Limb (tissue), 2 donors: Measurements from ENCODE around the gene POTEE.
"Not testable (repeated sequence)": the region's sequence is repeated elsewhere in the genome, so short reads cannot be mapped to it uniquely, and the experiment has no call there.

Source experiments
- DNase-seq, 2 donors: peaks; one replicate each; pipeline ENCODE4 v3.0.0-alpha.2; 2016; ENCODE audit errors: extremely low spot score in 2 of 2

Gene POTEE

DNA sequence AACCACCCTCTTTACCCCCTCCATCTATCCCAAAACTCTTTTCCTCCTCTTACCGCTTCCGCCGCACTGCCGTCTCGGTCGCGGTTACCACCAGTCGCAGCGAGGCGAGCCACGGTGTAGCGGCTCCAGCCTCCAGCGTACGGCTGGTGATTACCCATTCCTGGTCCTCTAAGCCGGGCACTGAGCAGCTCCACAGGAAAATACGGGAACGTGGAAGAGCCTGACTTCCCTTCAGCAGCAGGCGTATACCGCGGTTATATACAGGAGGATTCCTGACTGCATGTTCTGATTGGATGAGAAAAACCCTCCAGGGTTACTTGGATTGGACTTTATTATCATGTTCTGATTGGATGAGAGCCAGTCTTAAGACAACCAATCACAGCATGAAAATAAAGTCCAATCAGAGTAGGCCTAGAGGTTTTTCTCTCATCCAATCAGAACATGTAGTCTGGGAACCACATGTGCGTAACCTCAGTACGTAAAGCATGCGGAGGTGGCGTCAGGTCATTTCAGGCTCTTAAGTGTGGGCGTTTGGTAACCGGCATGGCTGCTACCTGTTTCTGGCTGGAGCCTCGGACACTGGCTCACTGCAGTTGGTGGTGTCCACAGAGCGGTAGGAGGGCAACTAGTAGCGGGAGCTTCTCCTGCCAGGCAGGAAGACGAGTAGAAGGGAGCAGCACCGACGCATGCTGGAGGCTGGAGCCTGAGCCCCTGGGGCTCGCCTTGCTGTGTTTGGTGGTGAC, at the start of gene POTEE:
POTEE (plus strand) TSS at position 507 of the 743 bp plus-strand sequence. CDS start 8,867 bp downstream, outside the sequence.
- not testable (repeated sequence) for DNase-seq

DNA sequence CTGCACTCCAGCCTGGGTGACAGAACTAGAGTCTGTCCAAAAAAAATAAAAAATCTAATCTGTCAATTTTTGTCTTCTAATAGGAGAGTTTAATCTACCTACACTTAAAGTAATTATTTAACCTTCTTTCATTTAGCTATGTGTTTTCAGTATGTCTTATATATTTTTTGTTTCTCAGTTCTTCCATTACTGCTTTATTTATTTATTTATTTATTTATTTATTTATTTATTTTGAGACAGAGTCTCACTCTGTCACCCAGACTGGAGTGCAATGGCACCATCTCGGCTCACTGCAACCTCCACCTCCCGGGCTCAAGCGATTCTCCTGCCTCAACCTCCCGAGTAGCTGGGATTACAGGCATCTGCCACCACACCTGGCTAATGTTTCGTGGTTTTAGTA, 43.8 kb upstream of the POTEE start:
- DNase-seq, result not testable (repeated sequence)

DNA sequence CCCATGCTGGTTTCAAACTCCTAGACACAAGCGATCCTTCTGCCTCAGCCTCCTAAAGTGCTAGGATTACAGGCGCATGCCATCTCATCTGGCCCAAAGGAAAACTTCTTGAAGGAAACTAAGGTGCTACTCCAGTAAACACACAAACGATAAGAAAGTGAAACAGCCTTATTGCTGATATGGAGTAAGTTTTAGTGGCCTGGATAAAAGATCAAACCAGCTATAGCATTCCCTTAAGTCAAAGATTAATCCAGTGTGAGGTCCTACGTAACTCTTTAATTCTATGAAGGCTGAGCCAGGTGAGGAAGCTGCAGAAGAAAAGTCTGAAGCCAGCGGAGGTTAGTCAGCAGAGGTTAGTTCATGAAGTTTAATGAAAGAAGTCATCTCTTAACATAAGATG, 40.8 kb upstream of the POTEE start:
- DNase-seq, result no peak

DNA sequence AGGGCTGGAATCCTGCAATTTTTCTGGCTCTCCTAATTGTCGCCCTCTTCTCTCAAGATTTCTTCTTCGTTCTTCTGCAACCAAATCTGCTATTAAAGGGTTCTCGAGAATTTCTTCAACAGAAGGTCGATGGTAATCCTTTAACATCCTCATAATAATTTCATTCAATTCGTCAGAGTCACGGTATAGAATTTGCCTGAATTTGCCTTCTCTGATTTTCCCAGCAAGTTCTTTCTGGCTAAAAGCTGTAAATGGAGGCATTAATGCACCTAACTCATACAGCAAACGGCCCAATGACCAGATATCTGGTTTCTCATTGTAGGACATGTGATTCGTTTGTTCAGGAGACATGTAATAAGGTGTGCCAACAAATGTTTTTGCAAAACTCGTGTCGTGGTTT, 31.3 kb upstream of the POTEE start:
- DNase-seq, result not testable (repeated sequence)

DNA sequence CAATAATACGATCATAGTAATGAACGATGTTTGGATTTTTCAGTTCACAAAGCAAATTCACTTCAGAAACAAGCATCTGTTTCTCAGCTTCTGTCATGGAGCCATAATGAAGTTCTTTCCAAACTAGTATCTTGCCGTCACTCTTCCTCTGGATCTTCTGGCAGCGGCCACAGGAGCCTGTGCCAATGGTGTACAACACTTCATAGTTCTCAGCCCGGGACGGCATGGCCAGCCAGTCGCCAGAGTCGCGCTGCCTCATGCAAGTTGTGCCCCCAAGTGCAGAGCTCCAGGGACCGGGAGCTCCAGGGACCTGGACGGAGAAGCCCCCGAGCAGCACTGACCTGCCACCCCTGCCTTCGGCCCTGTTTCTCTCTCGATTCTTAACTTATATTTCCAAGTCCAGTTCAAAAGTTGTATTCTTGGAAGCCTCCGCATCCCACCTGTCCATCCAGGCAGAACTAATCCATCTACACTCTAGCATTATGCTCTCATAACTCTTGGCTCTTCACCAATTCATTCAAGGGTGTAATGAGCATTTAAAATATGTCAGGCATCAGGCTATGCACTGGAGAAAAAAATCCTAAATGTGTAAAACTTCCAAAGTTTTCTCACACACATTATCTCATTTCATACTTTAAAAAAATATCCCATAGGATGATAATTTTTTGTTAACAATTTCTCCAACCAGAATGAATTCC, 30.5 kb upstream of the POTEE start:
- not testable (repeated sequence) for DNase-seq

DNA sequence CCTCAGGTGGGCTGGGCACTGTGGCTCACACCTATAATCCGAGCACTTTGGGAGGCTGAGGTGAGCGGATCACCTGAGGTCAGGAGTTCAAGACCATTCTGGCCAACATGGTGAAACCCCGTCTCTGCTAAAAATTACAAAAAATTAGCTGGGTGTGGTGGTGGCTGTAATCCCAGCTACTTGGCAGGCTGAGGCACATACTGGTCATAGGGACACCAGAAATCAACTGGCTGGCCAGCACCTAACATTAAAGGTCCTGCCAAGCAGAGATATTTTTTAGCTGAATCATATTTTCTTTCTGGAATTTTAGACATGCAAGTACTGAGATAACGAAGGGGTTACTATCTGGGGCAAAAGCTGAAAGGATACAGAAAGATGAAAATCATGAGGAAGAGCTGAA, 27.9 kb upstream of the POTEE start:
- DNase-seq, result not testable (repeated sequence)

DNA sequence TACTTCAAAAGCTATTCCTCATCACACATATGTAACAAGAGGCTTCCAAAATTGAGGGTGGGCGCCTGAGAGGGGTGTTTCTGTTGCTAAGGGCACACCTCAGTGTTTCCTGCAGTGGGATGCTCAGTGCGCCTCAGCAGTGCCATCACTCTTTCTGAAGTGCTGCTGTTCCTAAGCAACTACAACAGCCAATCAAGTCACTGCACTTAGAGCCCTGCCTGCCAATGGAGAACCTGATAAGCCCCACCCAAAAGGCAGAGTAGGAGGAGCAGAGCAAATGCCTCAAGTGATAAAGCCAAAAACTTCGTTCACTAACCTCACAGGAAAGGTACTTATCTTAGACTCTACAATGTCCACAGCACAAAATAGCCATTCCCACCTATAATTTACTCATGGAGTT, 15.9 kb upstream of the POTEE start:
- DNase-seq, result not testable (repeated sequence)

DNA sequence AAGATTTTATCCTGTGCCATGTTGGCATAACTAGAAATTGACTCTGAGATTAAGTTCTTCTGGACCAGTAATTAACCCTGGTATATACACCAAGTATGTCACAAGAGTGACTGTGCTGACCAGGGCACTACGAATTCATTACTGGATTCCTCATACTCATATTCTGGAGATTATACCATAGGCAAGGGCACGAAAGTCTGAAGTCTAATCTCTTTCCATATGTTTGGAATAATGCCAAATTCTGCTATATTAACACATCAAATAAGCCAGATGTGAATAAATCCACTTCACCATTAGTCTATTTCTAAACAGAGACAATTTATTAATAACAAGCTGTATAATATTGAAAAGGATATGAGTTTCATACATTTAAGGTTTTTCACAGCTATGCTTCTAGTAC, 13.2 kb upstream of the POTEE start:
- DNase-seq, result not testable (repeated sequence)

DNA sequence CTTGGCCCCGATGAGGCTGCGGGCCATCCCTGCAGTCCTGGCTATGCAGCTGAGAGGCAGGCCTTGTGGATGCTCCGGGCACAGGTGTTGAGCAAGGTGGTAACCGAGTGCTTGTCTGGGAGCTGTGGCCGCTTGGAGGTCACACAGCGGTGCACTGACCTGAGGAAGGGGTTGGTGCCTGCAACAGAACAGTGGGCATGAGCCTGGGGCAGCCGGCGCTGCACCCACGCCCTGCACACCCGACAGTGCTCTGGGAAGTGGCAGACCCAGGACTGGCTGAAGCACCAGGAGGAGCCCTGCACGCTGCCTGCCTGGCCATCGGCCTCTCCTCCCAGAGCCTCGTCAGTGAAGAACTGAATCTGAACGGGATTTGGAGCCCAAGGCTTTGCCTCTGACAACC, 8.2 kb upstream of the POTEE start:
- no peak for DNase-seq

DNA sequence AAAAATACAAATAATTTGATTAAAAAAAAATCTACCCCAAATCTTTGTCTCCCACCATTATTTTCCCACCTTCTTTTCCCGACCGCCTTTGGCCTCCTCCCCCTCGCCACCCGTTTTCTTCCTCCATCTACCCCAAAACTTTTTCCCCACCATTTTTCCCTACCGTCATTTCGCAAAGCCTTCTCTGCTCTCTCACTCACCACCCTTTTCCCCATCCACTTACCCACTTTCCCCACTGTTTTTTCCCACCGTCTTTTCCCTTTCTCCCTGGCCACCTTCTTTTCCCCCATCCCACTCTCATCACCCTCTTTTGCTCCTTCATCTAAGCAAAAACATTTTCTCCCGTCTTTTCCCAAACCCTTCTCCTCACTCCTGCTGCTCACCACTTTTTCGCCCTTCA, 1.5 kb upstream of the POTEE start:
- not testable (repeated sequence) for DNase-seq

DNA sequence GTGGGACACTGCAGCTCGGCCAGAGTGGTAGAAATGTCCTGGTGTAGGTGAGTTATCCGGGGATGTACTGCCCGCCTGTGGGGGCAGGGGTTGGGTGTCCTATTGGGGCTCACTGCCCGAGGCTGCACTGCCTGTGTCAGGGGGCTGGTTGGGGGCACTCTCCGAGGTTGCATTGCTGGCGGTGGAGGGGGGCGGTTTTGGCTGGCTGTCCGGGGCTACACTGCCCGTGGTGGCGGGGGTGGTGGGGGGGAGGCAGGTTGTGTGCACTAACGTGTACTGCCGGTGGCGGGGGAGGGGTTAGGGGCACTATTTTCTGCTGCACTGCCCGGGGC, 403 bp downstream of the POTEE start:
- DNase-seq, result not testable (repeated sequence)

DNA sequence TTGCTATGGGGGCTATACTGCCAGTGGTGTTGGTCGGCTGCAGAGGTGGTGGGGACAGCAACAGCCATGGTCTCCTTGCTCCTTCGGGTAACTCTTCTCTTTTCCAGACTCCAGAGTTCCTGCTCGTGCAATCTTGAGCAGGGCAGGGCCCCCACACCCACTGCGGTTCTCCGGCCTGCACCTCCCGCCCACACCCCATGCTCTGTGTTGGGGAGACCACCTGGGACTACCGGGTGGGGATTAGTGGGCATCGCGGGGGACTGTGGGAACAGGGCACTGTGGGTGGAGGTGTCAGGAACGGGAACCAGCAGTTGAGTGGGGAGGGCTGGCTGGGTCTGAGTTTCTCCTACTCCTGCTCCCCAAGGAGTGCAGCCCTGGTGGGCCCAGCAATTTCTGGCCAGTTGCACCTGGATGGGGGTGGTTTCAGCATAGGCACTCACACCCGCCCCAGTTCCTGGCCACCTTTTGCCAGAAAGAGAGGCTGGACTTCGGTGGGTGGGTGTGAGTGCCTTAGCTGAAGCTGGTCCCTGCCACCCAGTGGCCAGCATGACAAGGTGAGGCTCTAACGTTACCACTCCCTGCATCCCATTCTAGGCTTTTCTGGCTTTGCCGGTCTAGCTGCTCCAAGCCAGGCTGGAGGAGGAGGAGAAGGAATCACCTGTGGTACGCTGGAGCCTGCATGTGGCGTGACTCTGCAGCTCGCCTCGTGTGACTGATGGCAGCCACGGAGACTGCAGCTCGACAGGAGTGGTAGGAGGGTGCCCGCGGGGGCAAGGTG, 1.3 kb downstream of the POTEE start:
- DNase-seq, result not testable (repeated sequence)

DNA sequence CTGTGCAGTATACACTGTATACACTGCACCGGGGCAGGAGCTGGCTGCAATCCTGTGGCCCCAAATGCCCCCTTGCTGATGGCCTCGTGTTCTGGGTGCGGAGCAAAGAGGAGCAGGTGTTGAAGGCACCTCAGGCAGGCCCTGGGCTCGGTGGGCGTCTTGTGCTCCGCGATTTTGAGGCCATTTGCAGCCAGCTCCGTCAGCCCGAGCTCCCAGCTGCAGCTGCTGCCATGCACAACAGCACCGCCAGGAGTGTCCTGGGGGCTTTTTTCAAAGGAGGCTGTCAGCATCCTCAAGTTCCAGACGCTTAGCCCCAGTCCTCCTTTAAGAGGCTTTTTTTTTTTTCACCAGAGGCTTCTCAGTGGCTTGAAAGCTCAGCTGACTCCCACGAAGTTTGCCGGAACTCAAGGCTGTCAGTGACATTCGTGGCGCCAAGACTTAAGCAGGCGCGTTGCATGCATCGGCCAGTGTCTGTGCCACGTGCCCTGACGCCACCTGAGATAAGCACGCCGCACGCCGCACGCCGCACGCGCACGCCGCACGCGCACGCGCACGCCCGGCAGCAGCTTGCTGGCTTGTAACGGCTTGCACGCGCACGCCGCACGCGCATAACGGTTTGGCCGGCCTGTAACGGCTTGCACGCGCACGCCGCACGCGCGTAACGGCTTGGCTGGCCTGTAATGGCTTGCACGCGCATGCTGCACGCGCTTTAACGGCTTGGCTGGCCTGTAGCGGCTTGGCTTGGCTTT, 8.1 kb downstream of the POTEE start:
- not testable (repeated sequence) for DNase-seq

DNA sequence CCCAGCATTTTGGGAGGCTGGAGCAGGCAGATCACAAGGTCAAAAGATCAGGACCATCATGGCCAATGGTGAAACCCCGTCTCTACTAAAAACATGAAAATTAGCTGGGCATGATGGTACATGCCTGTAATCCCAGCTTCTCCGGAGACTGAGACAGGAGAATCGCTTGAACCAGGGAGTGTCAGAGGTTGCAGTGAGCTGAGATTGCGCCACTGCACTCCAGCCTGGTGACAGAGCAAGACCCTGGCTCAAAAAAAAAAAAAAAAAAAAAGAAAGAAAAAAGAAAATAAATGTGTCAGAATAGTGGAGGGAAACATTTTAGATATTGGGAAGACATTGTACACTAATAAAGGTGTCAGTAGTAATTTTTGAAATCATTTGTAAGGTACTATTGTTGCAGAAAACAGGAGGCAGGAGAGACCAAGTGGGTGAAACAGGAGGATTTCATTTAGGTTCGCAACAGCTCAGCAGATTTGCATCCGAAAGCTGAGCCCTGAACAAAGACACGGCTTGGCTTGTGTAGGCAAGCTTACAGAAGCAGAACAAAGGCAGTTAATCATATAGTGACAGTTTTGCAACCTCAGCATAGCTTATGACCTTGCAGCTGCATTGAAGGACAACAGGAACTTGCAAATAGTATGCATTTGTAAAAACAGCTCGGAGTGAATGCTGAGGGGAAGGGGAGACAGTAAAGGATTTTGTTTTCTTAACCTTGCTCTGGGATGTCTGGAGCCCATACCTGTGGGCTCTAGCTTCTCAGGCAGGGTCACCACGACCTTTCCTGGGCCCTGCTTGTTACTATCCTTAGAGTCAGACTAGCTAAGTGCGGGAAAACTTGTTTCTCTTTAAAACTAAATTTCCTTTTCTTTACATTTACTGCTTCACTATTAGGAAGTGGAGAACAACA, 26.5 kb downstream of the POTEE start:
- peak in 1 of 2 donors; percentile 1 for DNase-seq
